Measurements from ENCODE around the gene CCDC167. TPM values are rescaled to one million over a fixed set of nuclear protein-coding genes. Genes with fewer than 3 reads are reported as not detected.

CCDC167 gene
- 10 to 100 TPM; 55.3 to 60.3 TPM for total RNA-seq

- peak; percentile 82 for ATAC-seq
- intact Hi-C loops (cut with DNase I, micrococcal nuclease) = loop anchor here (1.0 to 10.0 kb wide), 10 partner anchors 17 to 1615 kb away; partner anchors contain the start of genes CMTR1 (in 1 of the 2), SAYSD1 (in 1 of the 2) and ZFAND3 (in 1 of the 2)
- DNase-seq = peak; percentile 99
- H3K9me3 Mint-ChIP-seq (ENCODE audit: low read depth) = no peaks in the 10 kb centered on the region
- H3K4me1 Mint-ChIP-seq = peaks cover 89% of the 10 kb centered on the region
- peak within 1 kb of the TSS; percentile 96 for H3K27ac Mint-ChIP-seq
- H3K4me3 Mint-ChIP-seq = peak within 1 kb of the TSS; percentile 88
- ChIA-PET POLR2A (interaction anchor here (0.5 to 1.2 kb wide), 5 partner anchors 10 to 552 kb away, joined by 3 to 7 read pairs (median 4); no protein-coding TSS in a partner anchor), CTCF (interaction anchor here (0.6 to 3.3 kb wide), 3 partner anchors 17 to 614 kb away, joined by 5 to 21 read pairs (median 5); partner anchors contain the start of genes C6orf89 and CMTR1)
- peaks cover 5% of the 10 kb centered on the region for H3K36me3 Mint-ChIP-seq (ENCODE audit: low read depth)
- no peaks in the 10 kb centered on the region for H3K27me3 Mint-ChIP-seq
Measured at GRCh38 chr6:37499433-37500293, at the start of gene CCDC167. CCDC167 (minus strand) TSS chr6:37499893; CDS start chr6:37499863, 30 bp downstream.

GRCh38 chr6:37549154-37549553 is 49.5 kb upstream of the CCDC167 start:
- Mint-ChIP-seq H3K4me1 (peaks cover 37% of the 10 kb centered on the region), H3K27me3 (peaks cover 2% of the 10 kb centered on the region), H3K36me3 (ENCODE audit: low read depth) (no peaks in the 10 kb centered on the region), H3K9me3 (ENCODE audit: low read depth) (no peaks in the 10 kb centered on the region), H3K4me3 (no peak overlapping the region), H3K27ac (no peak overlapping the region)
- POLR2A ChIA-PET = no interaction called here
- CTCF ChIA-PET = interaction anchor here (0.8 to 2.3 kb wide), 3 partner anchors 11 to 62 kb away, joined by 3 to 8 read pairs (median 3); no protein-coding TSS in a partner anchor
- DNase-seq (no peak), ATAC-seq (no peak)
- intact Hi-C loops (cut with DNase I, micrococcal nuclease) = no loop called here

- no peak for DNase-seq
- POLR2A ChIA-PET = no interaction called here
- Mint-ChIP-seq H3K9me3 (ENCODE audit: low read depth) (no peaks in the 10 kb centered on the region), H3K4me1 (peaks cover 28% of the 10 kb centered on the region), H3K27me3 (peaks cover 2% of the 10 kb centered on the region), H3K4me3 (no peak overlapping the region), H3K36me3 (ENCODE audit: low read depth) (no peaks in the 10 kb centered on the region), H3K27ac (no peak overlapping the region)
- intact Hi-C loops (cut with DNase I, micrococcal nuclease) = no loop called here
- ATAC-seq = peak; percentile 21
- CTCF ChIA-PET = interaction anchor here (0.6 to 2.3 kb wide), 5 partner anchors 10 to 144 kb away, joined by 3 to 8 read pairs (median 4); no protein-coding TSS in a partner anchor
Measured at GRCh38 chr6:37548067-37548674, 48.5 kb upstream of the CCDC167 start.

GRCh38 chr6:37547564-37548061 is 47.9 kb upstream of the CCDC167 start:
- Mint-ChIP-seq H3K27me3 (peaks cover 2% of the 10 kb centered on the region), H3K4me3 (no peak overlapping the region), H3K36me3 (ENCODE audit: low read depth) (no peaks in the 10 kb centered on the region), H3K9me3 (ENCODE audit: low read depth) (no peaks in the 10 kb centered on the region), H3K27ac (no peak overlapping the region), H3K4me1 (peaks cover 25% of the 10 kb centered on the region)
- POLR2A ChIA-PET = interaction anchor here (0.6 kb wide), 1 partner anchor 996 kb away, joined by 3 read pairs; no protein-coding TSS in a partner anchor
- CTCF ChIA-PET = interaction anchor here (0.6 to 2.3 kb wide), 7 partner anchors 9 to 144 kb away, joined by 3 to 8 read pairs (median 3); no protein-coding TSS in a partner anchor
- DNase-seq (no peak), ATAC-seq (peak; percentile 23)
- intact Hi-C loops (cut with DNase I, micrococcal nuclease) = no loop called here

- no peak overlapping the region for H3K27ac Mint-ChIP-seq
- intact Hi-C loops (cut with DNase I, micrococcal nuclease) = no loop called here
Measured at GRCh38 chr6:37546141-37546871, 46.6 kb upstream of the CCDC167 start.

GRCh38 chr6:37544530-37544929 is 44.8 kb upstream of the CCDC167 start:
- ChIA-PET POLR2A (no interaction called here), CTCF (interaction anchor here (0.7 kb wide), 1 partner anchor 21 kb away, joined by 3 read pairs; no protein-coding TSS in a partner anchor)
- Mint-ChIP-seq H3K27ac (no peak overlapping the region), H3K27me3 (peaks cover 2% of the 10 kb centered on the region), H3K9me3 (ENCODE audit: low read depth) (no peaks in the 10 kb centered on the region), H3K36me3 (ENCODE audit: low read depth) (no peaks in the 10 kb centered on the region), H3K4me3 (no peak overlapping the region), H3K4me1 (peaks cover 34% of the 10 kb centered on the region)
- ATAC-seq (no peak), DNase-seq (no peak)
- intact Hi-C loops (cut with DNase I, micrococcal nuclease) = no loop called here

More at GRCh38 chr6:37546141-37546871, 46.6 kb upstream of the CCDC167 start:
- H3K27me3 Mint-ChIP-seq = peaks cover 2% of the 10 kb centered on the region
- no peak for ATAC-seq
- H3K4me1 Mint-ChIP-seq = peaks cover 24% of the 10 kb centered on the region
- ChIA-PET CTCF (interaction anchor here (0.7 kb wide), 1 partner anchor 108 kb away, joined by 4 read pairs; no protein-coding TSS in a partner anchor), POLR2A (no interaction called here)
- H3K4me3 Mint-ChIP-seq = no peak overlapping the region
- peak; percentile 46 for DNase-seq
- H3K36me3 Mint-ChIP-seq (ENCODE audit: low read depth) = no peaks in the 10 kb centered on the region
- no peaks in the 10 kb centered on the region for H3K9me3 Mint-ChIP-seq (ENCODE audit: low read depth)

GRCh38 chr6:37543361-37543760 is 43.7 kb upstream of the CCDC167 start:
- Mint-ChIP-seq H3K36me3 (ENCODE audit: low read depth) (no peaks in the 10 kb centered on the region), H3K4me3 (no peak overlapping the region), H3K4me1 (peaks cover 33% of the 10 kb centered on the region), H3K27ac (no peak overlapping the region), H3K9me3 (ENCODE audit: low read depth) (no peaks in the 10 kb centered on the region), H3K27me3 (peaks cover 2% of the 10 kb centered on the region)
- DNase-seq (no peak), ATAC-seq (no peak)
- ChIA-PET CTCF (interaction anchor here (0.6 to 1.0 kb wide), 3 partner anchors 18 to 56 kb away, joined by 3 read pairs; no protein-coding TSS in a partner anchor), POLR2A (no interaction called here)
- intact Hi-C loops (cut with DNase I, micrococcal nuclease) = no loop called here

GRCh38 chr6:37541346-37541745 is 41.7 kb upstream of the CCDC167 start:
- H3K9me3 Mint-ChIP-seq (ENCODE audit: low read depth) = no peaks in the 10 kb centered on the region
- no peak overlapping the region for H3K27ac Mint-ChIP-seq
- no peaks in the 10 kb centered on the region for H3K27me3 Mint-ChIP-seq
- ATAC-seq (no peak), DNase-seq (no peak)
- CTCF ChIA-PET = interaction anchor here (0.6 to 1.9 kb wide), 3 partner anchors 21 to 656 kb away, joined by 3 to 4 read pairs (median 3); no protein-coding TSS in a partner anchor
- intact Hi-C loops (cut with DNase I, micrococcal nuclease) = no loop called here
- peaks cover 4% of the 10 kb centered on the region for H3K36me3 Mint-ChIP-seq (ENCODE audit: low read depth)
- POLR2A ChIA-PET = no interaction called here
- H3K4me1 Mint-ChIP-seq = peaks cover 19% of the 10 kb centered on the region
- H3K4me3 Mint-ChIP-seq = no peak overlapping the region

GRCh38 chr6:37540390-37540789 is 40.7 kb upstream of the CCDC167 start:
- peaks cover 6% of the 10 kb centered on the region for H3K36me3 Mint-ChIP-seq (ENCODE audit: low read depth)
- H3K27me3 Mint-ChIP-seq = no peaks in the 10 kb centered on the region
- no peaks in the 10 kb centered on the region for H3K9me3 Mint-ChIP-seq (ENCODE audit: low read depth)
- intact Hi-C loops (cut with DNase I, micrococcal nuclease) = no loop called here
- H3K4me3 Mint-ChIP-seq = no peak overlapping the region
- ChIA-PET POLR2A (no interaction called here), CTCF (interaction anchor here (1.9 kb wide), 1 partner anchor 52 kb away, joined by 4 read pairs; no protein-coding TSS in a partner anchor)
- H3K4me1 Mint-ChIP-seq = peaks cover 19% of the 10 kb centered on the region
- DNase-seq (no peak), ATAC-seq (no peak)
- peak overlapping the region; percentile 24 for H3K27ac Mint-ChIP-seq

GRCh38 chr6:37540029-37540352 is 40.3 kb upstream of the CCDC167 start:
- intact Hi-C loops (cut with DNase I, micrococcal nuclease) = no loop called here
- DNase-seq = no peak
- no peak overlapping the region for H3K4me3 Mint-ChIP-seq
- H3K9me3 Mint-ChIP-seq (ENCODE audit: low read depth) = no peaks in the 10 kb centered on the region
- POLR2A ChIA-PET = no interaction called here
- H3K27ac Mint-ChIP-seq = peak overlapping the region; percentile 24
- H3K4me1 Mint-ChIP-seq = peaks cover 19% of the 10 kb centered on the region
- H3K36me3 Mint-ChIP-seq (ENCODE audit: low read depth) = peaks cover 6% of the 10 kb centered on the region
- no peaks in the 10 kb centered on the region for H3K27me3 Mint-ChIP-seq
- CTCF ChIA-PET = interaction anchor here (1.9 kb wide), 1 partner anchor 52 kb away, joined by 4 read pairs; no protein-coding TSS in a partner anchor
- ATAC-seq = peak; percentile 64
